Measurements from ENCODE around the gene DENND2A. TPM values are rescaled to one million over a fixed set of nuclear protein-coding genes. Genes with fewer than 3 reads are reported as not detected.

The DENND2A gene
- total RNA-seq (2014; rRNA removed; shearing (Covaris generic)), result 10.1 and 11.9 TPM in 2 replicates

GRCh38 chr7:140640727-140641523 is at the start of gene DENND2A:
Gene DENND2A (minus strand): TSS chr7:140640813. CDS start chr7:140602397, 38,416 bp downstream.
- peak; percentile 97 for DNase-seq
- H3K27me3 ChIP-seq (ENCODE audit: control insufficient read depth, insufficient read depth, low read length), result peaks cover 12% of the 10 kb centered on the region
- H3K36me3 ChIP-seq (replicated peaks; ENCODE audit: control insufficient read depth, insufficient read depth, low read length), result no peaks in the 10 kb centered on the region
- H3K4me3 ChIP-seq (ENCODE audit: insufficient read depth, low read depth, low read length), result peak within 1 kb of the TSS; percentile 77

DNA sequence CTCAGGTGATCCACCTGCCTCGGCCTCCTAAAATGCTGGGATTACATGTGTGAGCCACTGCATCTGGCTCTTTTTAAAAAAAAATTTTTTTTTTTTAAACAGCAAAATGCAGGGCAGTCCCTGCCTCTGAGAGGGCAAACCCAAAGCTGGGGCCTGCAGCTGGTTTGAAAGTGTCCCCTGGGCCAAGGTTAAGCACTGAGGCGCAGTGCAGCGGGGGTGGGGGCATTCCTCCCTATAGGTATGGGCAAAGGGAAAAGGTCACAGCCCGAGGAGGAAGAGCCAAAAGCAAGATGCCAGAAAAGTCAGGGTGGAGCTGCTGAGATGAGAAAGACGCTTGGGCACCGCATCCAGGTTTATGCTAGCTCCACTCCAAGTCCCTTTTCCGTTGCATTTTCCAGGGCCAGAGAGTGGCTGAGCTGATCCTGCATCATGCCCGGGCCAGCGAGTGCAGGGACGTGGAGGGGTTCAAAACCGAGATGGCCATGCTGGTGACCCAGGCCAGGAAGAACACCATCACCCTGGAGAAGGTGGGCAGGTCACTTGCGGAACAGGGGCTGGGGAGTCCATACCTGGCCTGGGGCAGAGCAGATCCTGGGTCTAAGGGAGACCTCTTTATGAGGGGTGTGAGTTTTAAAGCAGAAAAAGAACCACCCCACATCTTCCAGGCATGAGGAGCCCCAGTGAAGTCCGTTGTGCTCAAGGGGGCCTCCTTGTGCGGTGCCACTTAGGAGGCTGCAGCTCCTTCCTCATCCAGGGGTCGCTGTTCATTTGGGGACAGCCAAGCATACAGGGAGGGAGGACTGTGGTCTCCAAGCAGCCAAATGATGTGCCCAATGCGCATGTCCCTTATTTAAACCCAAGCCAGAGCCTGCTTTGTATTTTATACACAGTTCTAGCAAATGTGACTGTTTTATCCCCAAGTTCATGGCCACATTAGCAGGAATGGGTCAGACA is 48.9 kb upstream of the DENND2A start:
- Histone ChIP-seq H3K27me3 (ENCODE audit: control insufficient read depth, insufficient read depth, low read length) (no peaks in the 10 kb centered on the region), H3K4me3 (ENCODE audit: insufficient read depth, low read depth, low read length) (no peak overlapping the region), H3K36me3 (replicated peaks; ENCODE audit: control insufficient read depth, insufficient read depth, low read length) (no peaks in the 10 kb centered on the region; the same call in none of the 2 replicates)
- DNase-seq, result no peak

GRCh38 chr7:140688341-140688740 is 47.7 kb upstream of the DENND2A start:
- Histone ChIP-seq H3K36me3 (replicated peaks; ENCODE audit: control insufficient read depth, insufficient read depth, low read length) (no peaks in the 10 kb centered on the region; the same call in none of the 2 replicates), H3K4me3 (ENCODE audit: insufficient read depth, low read depth, low read length) (no peak overlapping the region), H3K27me3 (ENCODE audit: control insufficient read depth, insufficient read depth, low read length) (no peaks in the 10 kb centered on the region)
- DNase-seq, result no peak

DNA sequence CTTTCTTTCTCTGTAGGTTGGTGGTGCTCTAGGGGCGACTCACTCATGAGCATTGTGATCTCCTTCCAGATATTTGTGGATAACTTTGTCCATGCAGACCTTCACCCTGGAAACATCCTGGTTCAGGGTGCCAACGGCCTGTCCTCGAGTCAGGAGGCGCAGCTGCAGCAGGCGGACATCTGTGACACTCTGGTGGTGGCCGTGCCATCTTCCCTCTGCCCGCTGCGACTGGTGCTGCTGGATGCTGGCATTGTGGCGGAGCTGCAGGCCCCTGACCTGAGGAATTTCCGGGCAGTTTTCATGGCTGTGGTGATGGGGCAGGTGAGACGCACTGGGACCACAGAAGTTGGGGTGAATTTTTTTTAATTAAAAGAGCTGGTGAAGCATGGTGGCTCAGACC is 46.3 kb upstream of the DENND2A start:
- Histone ChIP-seq H3K27me3 (ENCODE audit: control insufficient read depth, insufficient read depth, low read length) (no peaks in the 10 kb centered on the region), H3K4me3 (ENCODE audit: insufficient read depth, low read depth, low read length) (no peak overlapping the region), H3K36me3 (replicated peaks; ENCODE audit: control insufficient read depth, insufficient read depth, low read length) (no peaks in the 10 kb centered on the region; the same call in none of the 2 replicates)
- DNase-seq, result no peak

DNA sequence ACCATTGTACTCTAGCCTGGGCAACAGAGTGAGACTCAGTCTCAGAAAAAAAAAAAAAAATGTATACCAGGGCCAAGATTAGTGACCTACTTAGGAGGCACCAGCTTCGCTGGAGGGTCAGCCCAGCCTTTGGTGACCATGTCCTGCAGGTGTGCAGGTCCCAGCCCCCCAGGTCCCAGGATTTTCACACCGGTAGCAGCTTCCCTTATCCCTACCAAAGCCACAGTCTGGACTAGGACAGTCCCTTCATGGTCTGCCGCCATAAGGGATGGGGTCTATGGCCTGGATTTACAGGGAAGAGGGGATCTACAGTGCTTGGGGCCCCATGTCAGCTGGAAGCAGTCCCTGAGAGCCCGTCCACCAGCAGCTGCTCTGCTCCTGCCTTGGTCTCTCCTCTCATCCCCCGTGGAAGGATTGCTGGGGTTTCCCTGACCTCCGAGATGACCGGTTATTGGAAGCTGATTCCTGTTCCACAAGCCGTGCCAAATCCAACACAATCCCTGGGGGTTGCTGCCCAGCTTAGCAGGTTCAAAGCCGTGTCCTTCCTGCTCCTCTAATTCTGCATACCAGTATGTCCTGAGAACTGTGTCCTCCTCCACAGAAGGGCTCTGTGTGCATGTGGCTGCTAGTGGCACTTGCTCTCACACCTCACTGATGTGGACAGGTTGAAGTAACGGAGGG is 44.9 kb upstream of the DENND2A start:
- no peak overlapping the region for H3K4me3 ChIP-seq (ENCODE audit: insufficient read depth, low read depth, low read length)
- no peaks in the 10 kb centered on the region for H3K27me3 ChIP-seq (ENCODE audit: control insufficient read depth, insufficient read depth, low read length)
- DNase-seq, result no peak
- H3K36me3 ChIP-seq (replicated peaks; ENCODE audit: control insufficient read depth, insufficient read depth, low read length), result peaks cover 2% of the 10 kb centered on the region

DNA sequence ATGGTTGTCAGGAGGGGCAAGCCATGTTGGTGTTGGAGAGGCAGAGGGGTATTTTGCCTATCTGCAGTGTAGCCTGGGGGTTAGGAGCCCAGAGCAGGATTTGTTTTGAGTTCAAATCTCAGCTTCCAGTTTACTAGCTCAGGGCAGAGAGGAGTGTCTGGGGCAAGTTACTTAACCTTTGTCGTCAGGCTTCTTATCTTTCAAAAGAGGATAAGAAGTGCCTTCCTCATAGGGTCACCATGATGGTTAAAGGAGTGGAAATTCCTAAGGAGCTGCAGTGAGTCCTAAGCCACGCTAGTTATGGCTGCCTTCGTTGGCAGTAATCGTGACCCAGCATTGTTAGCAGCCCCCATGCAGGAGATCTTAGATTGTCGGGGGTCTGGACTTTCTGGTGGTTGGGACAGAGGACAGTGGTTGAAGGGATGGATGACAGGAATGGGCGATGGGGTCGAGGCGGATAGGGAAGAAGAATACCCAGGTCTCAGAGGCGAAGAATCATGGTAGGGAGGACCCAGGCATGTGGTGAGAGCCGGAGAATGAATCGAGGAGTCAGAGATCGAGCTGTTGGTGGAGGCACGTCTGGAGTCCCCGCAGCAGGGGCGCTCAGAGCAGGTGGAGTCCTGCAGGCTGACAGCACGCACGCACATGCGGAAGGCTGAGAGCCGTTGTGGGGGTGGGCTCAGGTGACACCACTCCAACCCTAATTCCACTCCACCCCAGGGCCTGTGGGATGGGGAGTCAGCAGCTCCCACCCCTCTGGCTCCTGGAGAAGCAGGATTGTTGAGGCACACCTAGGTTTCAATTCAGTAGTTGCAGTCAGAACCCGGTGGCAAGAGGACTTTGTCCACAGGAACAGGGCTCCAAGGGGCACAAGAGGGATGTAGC is 43.7 kb upstream of the DENND2A start:
- Histone ChIP-seq H3K36me3 (replicated peaks; ENCODE audit: control insufficient read depth, insufficient read depth, low read length) (peaks cover 4% of the 10 kb centered on the region), H3K4me3 (ENCODE audit: insufficient read depth, low read depth, low read length) (no peak overlapping the region), H3K27me3 (ENCODE audit: control insufficient read depth, insufficient read depth, low read length) (no peaks in the 10 kb centered on the region)
- DNase-seq, result no peak

DNA sequence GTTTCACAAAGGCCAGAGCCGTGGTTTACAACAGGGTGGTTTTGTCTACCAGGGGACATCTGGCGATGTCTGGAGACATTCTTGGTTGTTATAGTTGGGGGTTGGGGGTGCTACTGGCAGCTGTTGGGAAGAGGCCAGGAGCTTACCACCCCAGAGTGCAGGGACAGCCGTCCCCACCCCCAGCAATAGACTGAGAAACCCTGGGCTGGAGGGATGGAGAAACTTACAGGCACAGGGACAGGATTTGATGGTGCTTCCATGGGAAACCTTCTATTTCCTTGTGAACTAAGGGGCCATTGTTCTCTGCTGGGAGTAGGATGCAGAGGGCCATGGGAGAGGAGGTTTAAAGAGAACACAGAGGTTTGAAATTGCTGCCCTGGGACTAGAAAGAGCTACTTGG is 43.0 kb upstream of the DENND2A start:
- Histone ChIP-seq H3K4me3 (ENCODE audit: insufficient read depth, low read depth, low read length) (no peak overlapping the region), H3K36me3 (replicated peaks; ENCODE audit: control insufficient read depth, insufficient read depth, low read length) (peaks cover 4% of the 10 kb centered on the region), H3K27me3 (ENCODE audit: control insufficient read depth, insufficient read depth, low read length) (no peaks in the 10 kb centered on the region)
- no peak for DNase-seq

GRCh38 chr7:140681766-140682165 is 41.2 kb upstream of the DENND2A start:
- no peaks in the 10 kb centered on the region for H3K27me3 ChIP-seq (ENCODE audit: control insufficient read depth, insufficient read depth, low read length)
- DNase-seq, result no peak

DNA sequence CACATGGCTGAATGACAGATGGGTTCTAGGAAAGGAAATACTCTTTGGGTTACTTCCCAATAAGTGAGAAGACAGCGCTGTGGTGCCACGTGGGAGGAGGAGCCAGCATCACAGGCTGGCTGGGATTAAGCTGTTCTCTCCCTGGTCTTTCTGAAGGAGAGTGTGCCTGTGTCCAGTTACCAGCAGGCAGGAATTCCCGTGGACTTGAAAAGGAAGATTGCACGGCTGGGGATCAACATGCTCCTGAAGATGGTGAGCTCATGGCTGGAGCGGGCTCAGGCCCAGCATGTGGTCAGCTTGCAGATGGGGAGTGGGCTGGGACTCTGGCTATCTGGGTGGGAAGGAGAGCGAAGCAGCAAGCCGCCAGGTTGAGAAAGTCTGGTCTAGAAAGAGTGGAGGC is 40.3 kb upstream of the DENND2A start:
- DNase-seq, result peak; percentile 25
- peaks cover 4% of the 10 kb centered on the region for H3K36me3 ChIP-seq (replicated peaks; ENCODE audit: control insufficient read depth, insufficient read depth, low read length)

More at GRCh38 chr7:140681766-140682165, 41.2 kb upstream of the DENND2A start:
- Histone ChIP-seq H3K36me3 (replicated peaks; ENCODE audit: control insufficient read depth, insufficient read depth, low read length) (peaks cover 4% of the 10 kb centered on the region), H3K4me3 (ENCODE audit: insufficient read depth, low read depth, low read length) (no peak overlapping the region)

DNA sequence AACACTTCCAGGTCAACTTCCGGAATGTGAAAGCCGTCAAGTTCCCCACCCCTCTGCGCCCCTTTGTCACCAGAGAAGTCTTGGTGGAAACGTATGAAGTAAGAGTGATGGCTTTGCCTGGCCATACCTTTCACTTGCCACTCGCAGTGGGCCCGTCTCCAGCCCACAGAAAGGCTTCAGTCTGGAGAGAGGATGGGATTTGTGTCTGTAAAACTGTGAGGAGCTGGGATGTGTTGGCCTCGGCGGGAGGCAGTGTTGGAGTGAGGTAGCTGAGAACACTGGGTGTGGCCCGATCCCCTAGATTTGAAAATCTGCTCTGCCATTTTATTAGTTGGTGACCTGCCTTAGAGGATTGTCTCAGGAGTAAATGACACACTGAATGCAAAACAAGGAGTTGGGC is 38.6 kb upstream of the DENND2A start:
- H3K36me3 ChIP-seq (replicated peaks; ENCODE audit: control insufficient read depth, insufficient read depth, low read length), result peaks cover 4% of the 10 kb centered on the region
- H3K4me3 ChIP-seq (ENCODE audit: insufficient read depth, low read depth, low read length), result no peak overlapping the region
- DNase-seq, result no peak
- peaks cover 2% of the 10 kb centered on the region; the same call in 1 of the 2 replicates for H3K27me3 ChIP-seq (ENCODE audit: control insufficient read depth, insufficient read depth, low read length)

More for the DNA sequence above, 40.3 kb upstream of the DENND2A start:
- H3K27me3 ChIP-seq (ENCODE audit: control insufficient read depth, insufficient read depth, low read length), result no peaks in the 10 kb centered on the region
- no peak overlapping the region for H3K4me3 ChIP-seq (ENCODE audit: insufficient read depth, low read depth, low read length)

DNA sequence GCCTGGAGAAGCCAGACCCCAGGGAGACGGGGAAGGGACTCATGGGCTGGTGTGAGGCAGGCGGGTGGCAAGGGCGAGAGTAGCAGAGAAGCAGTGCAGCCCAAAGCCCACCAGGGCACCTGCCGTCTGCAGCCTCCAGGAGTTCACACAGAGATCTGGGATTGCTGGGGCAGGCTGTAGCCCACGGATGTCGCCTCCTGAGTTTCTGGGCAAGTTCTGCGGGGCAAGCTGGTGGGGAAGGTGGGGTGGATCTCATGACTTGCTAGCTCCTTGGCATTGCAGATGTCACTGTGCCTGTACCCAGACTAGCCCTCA is 38.2 kb upstream of the DENND2A start:
- DNase-seq, result peak; percentile 43
- peaks cover 4% of the 10 kb centered on the region for H3K36me3 ChIP-seq (replicated peaks; ENCODE audit: control insufficient read depth, insufficient read depth, low read length)

DNA sequence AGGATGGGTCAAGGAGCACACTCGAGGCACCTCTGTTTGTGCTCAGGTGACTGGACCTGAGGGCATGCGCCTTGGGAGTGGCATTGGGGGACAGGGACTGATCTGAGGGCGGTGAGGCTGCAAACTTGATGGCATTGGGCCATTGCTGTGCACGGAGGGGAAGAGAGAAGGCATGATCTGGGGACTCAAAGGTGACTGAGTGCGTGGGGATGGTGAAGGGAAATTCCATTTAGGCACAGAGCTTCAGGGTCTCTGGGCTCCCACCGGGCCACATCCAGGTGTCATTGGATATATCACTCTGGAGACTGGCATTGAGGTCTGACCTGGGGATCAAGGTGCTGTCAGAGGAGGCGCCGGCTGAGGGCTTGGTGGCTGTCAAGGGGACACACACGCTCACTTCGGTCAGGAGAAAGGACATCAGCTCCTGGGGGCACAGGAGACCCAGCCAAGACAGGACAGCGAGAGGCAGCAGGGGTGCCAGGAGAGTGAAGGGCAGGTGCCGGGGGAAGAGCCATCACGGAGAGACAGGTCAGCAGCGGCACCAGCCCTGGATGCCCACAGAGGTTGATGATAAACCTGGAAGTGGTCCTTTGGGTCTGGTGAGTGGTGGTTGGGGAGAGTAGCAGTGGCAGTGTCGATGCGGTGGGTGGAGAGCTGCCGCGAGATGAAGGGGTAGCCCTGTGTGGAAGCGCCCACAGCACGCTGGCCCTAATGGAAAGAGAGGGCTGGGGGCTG is 37.6 kb upstream of the DENND2A start:
- Histone ChIP-seq H3K4me3 (ENCODE audit: insufficient read depth, low read depth, low read length) (no peak overlapping the region), H3K27me3 (ENCODE audit: control insufficient read depth, insufficient read depth, low read length) (peaks cover 11% of the 10 kb centered on the region; the same call in 1 of the 2 replicates), H3K36me3 (replicated peaks; ENCODE audit: control insufficient read depth, insufficient read depth, low read length) (peaks cover 4% of the 10 kb centered on the region)
- peak; percentile 21 for DNase-seq

More for the DNA sequence above, 38.2 kb upstream of the DENND2A start:
- Histone ChIP-seq H3K4me3 (ENCODE audit: insufficient read depth, low read depth, low read length) (no peak overlapping the region), H3K27me3 (ENCODE audit: control insufficient read depth, insufficient read depth, low read length) (peaks cover 6% of the 10 kb centered on the region; the same call in 1 of the 2 replicates)

- H3K27me3 ChIP-seq (ENCODE audit: control insufficient read depth, insufficient read depth, low read length), result peaks cover 13% of the 10 kb centered on the region; the same call in 1 of the 2 replicates
- no peak overlapping the region for H3K4me3 ChIP-seq (ENCODE audit: insufficient read depth, low read depth, low read length)
- DNase-seq, result no peak
- H3K36me3 ChIP-seq (replicated peaks; ENCODE audit: control insufficient read depth, insufficient read depth, low read length), result peaks cover 4% of the 10 kb centered on the region
Observed at GRCh38 chr7:140677496-140677895, 36.9 kb upstream of the DENND2A start.

Data from H7 (cell line).